PC-9 (cell line): ENCODE results near the gene CNGA1. TPM values are rescaled to one million over a fixed set of nuclear protein-coding genes. Genes with fewer than 3 reads are reported as not detected.
A peak's percentile ranks its signal among the peaks of the same experiment; 100 is the strongest.

Experiments used
- BruUV-seq: library from RNA; stranded (reverse); fragments of 400-500 nt; replicated peaks from 2 replicates; lab custom pipeline; 2021; lab: Mats Ljungman, UMichigan
- CTCF ChIA-PET: fragments of 300-600 bp; sonication (Branson Sonifier 250); formaldehyde crosslinking; loops from one replicate; lab custom pipeline; 2022; ENCODE audit warnings: antibody characterized with exemption; lab: Charles Lee
- POLR2A ChIA-PET: fragments of 300-600 bp; sonication (Branson Sonifier 250); formaldehyde crosslinking; loops from one replicate; lab custom pipeline; 2022; ENCODE audit warnings: antibody characterized with exemption; ENCODE audit not compliant: unreplicated experiment; lab: Charles Lee
- DNase-seq, 2 experiments: peaks; one replicate each; pipeline versions ENCODE4 v3.0.0 to v3.0.0-alpha.2; 2015 to 2022; ENCODE audit warnings: mixed read lengths in 1 of 2
- H2AFZ ChIP-seq: fragments of 200-600 bp; sonication (generic); 2 replicates; pipeline ENCODE4 v1.8.1; 2017; ENCODE audit warnings: antibody characterized with exemption
- H3F3A ChIP-seq: fragments of 200-600 bp; sonication (generic); 2 replicates; pipeline ENCODE4 v1.8.1; 2017; ENCODE audit warnings: antibody characterized with exemption, mild to moderate bottlenecking, low read depth; ENCODE audit not compliant: insufficient read depth
- H3K27ac ChIP-seq: fragments of 200-600 bp; sonication (generic); 2 replicates; pipeline ENCODE4 v1.6.1; 2016; ENCODE audit warnings: mixed run types
- H3K27me3 ChIP-seq: fragments of 200-600 bp; sonication (generic); 2 replicates; pipeline ENCODE4 v1.6.1; 2016; ENCODE audit warnings: low read depth, mixed run types; ENCODE audit not compliant: insufficient read depth
- H3K36me3 ChIP-seq: fragments of 200-600 bp; sonication (generic); 2 replicates; pipeline ENCODE4 v1.6.1; 2016; ENCODE audit warnings: low read depth, mixed run types
- H3K4me1 ChIP-seq: fragments of 200-600 bp; sonication (generic); replicated peaks from 2 replicates; pipeline ENCODE4 v1.6.1; 2016; ENCODE audit warnings: mixed run types; ENCODE audit not compliant: insufficient read depth
- H3K4me2 ChIP-seq: fragments of 200-600 bp; sonication (generic); 2 replicates; pipeline ENCODE4 v1.6.1; 2017; ENCODE audit warnings: mixed run types
- H3K4me3 ChIP-seq: fragments of 200-600 bp; sonication (generic); 2 replicates; pipeline ENCODE4 v1.6.1; 2016; ENCODE audit warnings: mixed run types
- H3K79me2 ChIP-seq: fragments of 200-600 bp; sonication (generic); 2 replicates; pipeline ENCODE4 v1.6.1; 2017; ENCODE audit warnings: low read depth, mixed run types
- H3K9me2 ChIP-seq: fragments of 200-600 bp; sonication (generic); 2 replicates; pipeline ENCODE4 v1.8.1; 2017; ENCODE audit warnings: mild to moderate bottlenecking; ENCODE audit not compliant: insufficient read depth
- H3K9me3 ChIP-seq: fragments of 200-600 bp; sonication (generic); 2 replicates; pipeline ENCODE4 v1.8.1; 2016; ENCODE audit warnings: low read depth; ENCODE audit not compliant: insufficient read depth
- H4K20me1 ChIP-seq: fragments of 200-600 bp; sonication (generic); 2 replicates; pipeline ENCODE4 v1.8.1; 2017; ENCODE audit not compliant: insufficient read depth
- EZH2 ChIP-seq: fragments of 200-600 bp; sonication (generic); IDR thresholded peaks from 2 replicates; pipeline ENCODE4 v1.8.0; 2017; ENCODE audit warnings: antibody characterized with exemption, low read depth
- intact Hi-C: fragments of 100-400 bp; cut with micrococcal nuclease; formaldehyde crosslinking; loops from one replicate; pipeline ENCODE4 v1.10.0; 2022; ENCODE audit not compliant: unreplicated experiment
- total RNA-seq: library from RNA; stranded (reverse); gene quantifications from 2 replicates; pipeline ENCODE4 v1.2.3, GENCODE V29; 2021
- TF ChIP-seq, protein P1 (sequence below): fragments of 200-600 bp; sonication (generic); conservative IDR thresholded peaks from 2 replicates; pipeline ENCODE4 v1.6.1; 2017; ENCODE audit warnings: mixed run types, antibody characterized with exemption, mild to moderate bottlenecking, moderate library complexity

CNGA1 gene
- total RNA-seq, 1 experiment from 2014 or later = 1.8 TPM

GRCh38 chr4:48033412-48033811 is 16.9 kb upstream of the CNGA1 start:
- Histone ChIP-seq H3K9me2 (no peaks in the 10 kb centered on the region), H3K79me2 (no peaks in the 10 kb centered on the region), H4K20me1 (no peaks in the 10 kb centered on the region), H3K27me3 (no peaks in the 10 kb centered on the region), H3F3A (no peaks in the 10 kb centered on the region; the same call in none of the 2 replicates), H3K27ac (peak overlapping the region; percentile 77), H3K9me3 (no peaks in the 10 kb centered on the region), H3K36me3 (peaks cover 46% of the 10 kb centered on the region), H2AFZ (no peak overlapping the region), H3K4me2 (no peak overlapping the region), H3K4me3 (no peak overlapping the region), H3K4me1 (peaks cover 20% of the 10 kb centered on the region)
- ChIA-PET CTCF (no interaction called here), POLR2A (no interaction called here)
- no TSS peak for BruUV-seq
- TF ChIP-seq, protein P1, sequence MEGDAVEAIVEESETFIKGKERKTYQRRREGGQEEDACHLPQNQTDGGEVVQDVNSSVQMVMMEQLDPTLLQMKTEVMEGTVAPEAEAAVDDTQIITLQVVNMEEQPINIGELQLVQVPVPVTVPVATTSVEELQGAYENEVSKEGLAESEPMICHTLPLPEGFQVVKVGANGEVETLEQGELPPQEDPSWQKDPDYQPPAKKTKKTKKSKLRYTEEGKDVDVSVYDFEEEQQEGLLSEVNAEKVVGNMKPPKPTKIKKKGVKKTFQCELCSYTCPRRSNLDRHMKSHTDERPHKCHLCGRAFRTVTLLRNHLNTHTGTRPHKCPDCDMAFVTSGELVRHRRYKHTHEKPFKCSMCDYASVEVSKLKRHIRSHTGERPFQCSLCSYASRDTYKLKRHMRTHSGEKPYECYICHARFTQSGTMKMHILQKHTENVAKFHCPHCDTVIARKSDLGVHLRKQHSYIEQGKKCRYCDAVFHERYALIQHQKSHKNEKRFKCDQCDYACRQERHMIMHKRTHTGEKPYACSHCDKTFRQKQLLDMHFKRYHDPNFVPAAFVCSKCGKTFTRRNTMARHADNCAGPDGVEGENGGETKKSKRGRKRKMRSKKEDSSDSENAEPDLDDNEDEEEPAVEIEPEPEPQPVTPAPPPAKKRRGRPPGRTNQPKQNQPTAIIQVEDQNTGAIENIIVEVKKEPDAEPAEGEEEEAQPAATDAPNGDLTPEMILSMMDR = no peak
- no peak for TF ChIP-seq EZH2
- DNase-seq = no peak
- intact Hi-C loops = no loop called here

DNA sequence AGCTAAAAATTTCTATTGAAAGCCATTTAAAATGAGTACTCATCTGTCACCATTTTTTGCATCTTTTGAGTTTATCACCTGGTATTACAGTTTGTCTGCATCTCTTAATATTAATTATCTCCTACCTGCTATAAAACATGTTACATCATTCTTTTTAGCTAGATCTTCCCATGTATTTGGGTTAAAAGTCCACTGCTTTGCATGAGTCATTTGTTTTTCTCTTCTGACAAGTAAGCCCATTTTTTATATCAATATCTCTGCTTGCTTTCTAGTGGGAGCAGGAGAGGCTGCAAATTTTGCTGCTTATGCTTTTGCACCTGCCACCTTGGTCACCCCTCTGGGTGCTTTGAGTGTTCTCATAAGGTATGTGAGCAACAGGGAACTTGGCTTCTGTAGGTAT is 16.2 kb upstream of the CNGA1 start:
- DNase-seq = no peak
- Histone ChIP-seq H3K9me2 (no peaks in the 10 kb centered on the region), H3K79me2 (no peaks in the 10 kb centered on the region), H2AFZ (no peak overlapping the region), H3K27me3 (no peaks in the 10 kb centered on the region), H3K4me1 (peaks cover 20% of the 10 kb centered on the region), H3K4me3 (no peak overlapping the region), H3K9me3 (no peaks in the 10 kb centered on the region), H3K36me3 (peaks cover 53% of the 10 kb centered on the region), H3K27ac (peak overlapping the region; percentile 77), H3F3A (no peaks in the 10 kb centered on the region; the same call in none of the 2 replicates), H4K20me1 (no peaks in the 10 kb centered on the region), H3K4me2 (peak overlapping the region; percentile 30)
- POLR2A ChIA-PET = interaction anchor here (0.6 kb wide), 1 partner anchor 309 kb away, joined by 11 read pairs; the partner anchor contains the start of gene SLAIN2
- intact Hi-C loops = no loop called here
- CTCF ChIA-PET = no interaction called here
- TF ChIP-seq, protein P1 = no peak
- TF ChIP-seq EZH2 = no peak
- no TSS peak for BruUV-seq

GRCh38 chr4:48031802-48032525 is 15.5 kb upstream of the CNGA1 start:
- H3K79me2 ChIP-seq = no peaks in the 10 kb centered on the region
- ChIA-PET CTCF (interaction anchor here (0.6 kb wide), 1 partner anchor 55 kb away, joined by 3 read pairs; no protein-coding TSS in a partner anchor), POLR2A (interaction anchor here (0.6 kb wide), 1 partner anchor 309 kb away, joined by 11 read pairs; the partner anchor contains the start of gene SLAIN2)
- H3K27ac ChIP-seq = peak overlapping the region; percentile 77
- no peaks in the 10 kb centered on the region for H4K20me1 ChIP-seq
- BruUV-seq = no TSS peak
- H3K4me3 ChIP-seq = no peak overlapping the region
- no peak overlapping the region for H2AFZ ChIP-seq
- no peaks in the 10 kb centered on the region; the same call in none of the 2 replicates for H3F3A ChIP-seq
- intact Hi-C loops = no loop called here
- H3K4me1 ChIP-seq = peaks cover 20% of the 10 kb centered on the region
- H3K9me3 ChIP-seq = no peaks in the 10 kb centered on the region
- no peaks in the 10 kb centered on the region for H3K9me2 ChIP-seq
- peaks cover 60% of the 10 kb centered on the region for H3K36me3 ChIP-seq
- no peaks in the 10 kb centered on the region for H3K27me3 ChIP-seq
- TF ChIP-seq, protein P1 = no peak
- TF ChIP-seq EZH2 = no peak
- H3K4me2 ChIP-seq = peak overlapping the region; percentile 30
- DNase-seq = no peak
